Upper lobe of left lung (tissue), 6 donors: ENCODE measurements around the gene TNNC2. TPM values are rescaled to one million over a fixed set of nuclear protein-coding genes. Genes with fewer than 3 reads are reported as not detected.
"Not testable (repeated sequence)": the region's sequence is repeated elsewhere in the genome, so short reads cannot be mapped to it uniquely, and the experiment has no call there.

ENCODE experiments used
- ATAC-seq, 2 donors: fragments of 200-7000 bp; cut with Tn5 transposase; one replicate each; pipeline ENCODE4 v1.9.1; 2022; ENCODE audit warnings: mild to moderate bottlenecking in 2 of 2, moderate library complexity in 2 of 2; ENCODE audit not compliant: low FRiP score in 2 of 2
- DNase-seq, 2 donors: peaks; one replicate each; pipeline ENCODE4 v3.0.0-alpha.2; 2019 to 2020
- H3K27ac ChIP-seq, 4 donors: fragments of 200-600 bp; sonication (generic); one replicate each; pipeline ENCODE4 v1.5.1; 2016 to 2019
- H3K27me3 ChIP-seq, 4 donors: fragments of 200-600 bp; sonication (generic); one replicate each; pipeline ENCODE4 v1.5.1; 2017 to 2019
- H3K36me3 ChIP-seq, 4 donors: fragments of 200-600 bp; sonication (generic); one replicate each; pipeline ENCODE4 v1.5.1; 2016 to 2019
- H3K4me1 ChIP-seq, 4 donors: fragments of 200-600 bp; sonication (generic); one replicate each; pipeline ENCODE4 v1.5.1; 2018 to 2019
- H3K4me3 ChIP-seq, 4 donors: fragments of 200-600 bp; sonication (generic); one replicate each; pipeline ENCODE4 v1.5.1; 2017 to 2019; ENCODE audit warnings: mild to moderate bottlenecking in 2 of 4, moderate library complexity in 1 of 4
- H3K9me3 ChIP-seq, 4 donors: fragments of 200-600 bp; sonication (generic); one replicate each; pipeline ENCODE4 v1.5.1; 2018 to 2019
- CTCF ChIP-seq, 6 experiments: fragments of 450-650 bp in 4 of 6; fragments of 200-600 bp in 2 of 6; sonication (generic) in 2 of 6; IDR thresholded peaks; one replicate each; pipeline ENCODE4 v1.5.1; 2016 to 2019; ENCODE audit warnings: antibody characterized with exemption in 6 of 6
- EP300 ChIP-seq, 4 donors: sonication (generic); formaldehyde crosslinking; IDR thresholded peaks; one replicate each; pipeline ENCODE4 v1.5.1; 2017; ENCODE audit warnings: antibody characterized with exemption in 4 of 4, control low read depth in 2 of 4
- POLR2A ChIP-seq, 4 donors: fragments of 450-650 bp; IDR thresholded peaks; one replicate each; pipeline ENCODE4 v1.5.1; 2016 to 2017; ENCODE audit warnings: antibody characterized with exemption in 4 of 4, mild to moderate bottlenecking in 2 of 4
- POLR2AphosphoS5 ChIP-seq, 2 donors: sonication (generic); formaldehyde crosslinking; IDR thresholded peaks; one replicate each; pipeline ENCODE4 v1.5.1; 2017; ENCODE audit warnings: antibody characterized with exemption in 2 of 2
- WGBS, 2 donors: methylation state at CpG; one replicate each; pipeline ENCODE4 v1.1.5; 2017 to 2018; 5-methylcytosine and 5-hydroxymethylcytosine counted together
- total RNA-seq, 6 donors: library from RNA; depleted of rRNA in 4 of 6; stranded (reverse); fragments of >200 nt in 4 of 6; gene quantifications; one replicate each; pipeline versions ENCODE4 v1.1.0 to v1.2.1, GENCODE V29; 2016 to 2021
- donor health status: DM: no; HTN: no; CAD: no; lungs with moderate emphysema.
- donor health status: DM: no; HTN: yes; CAD: no; lungs with severe emphysema.

TNNC2 gene
- total RNA-seq, 6 donors from 2014 or later, result 0.37 to 1.1 (median 0.80) TPM; not detected in 3

- peaks cover 0 to under 1% (median 0%) of the 10 kb centered on the region in 4 donors for H3K36me3 ChIP-seq
- peak within 1 kb of the TSS; percentile 86 to 93 (median 91) for H3K27ac ChIP-seq
- DNase-seq, result peak; percentile 78 to 96
- TF ChIP-seq EP300 (IDR thresholded peaks at IDR 0.05) (peak in 1 of 4 donors; percentile 38), POLR2AphosphoS5 (IDR thresholded peaks at IDR 0.05) (peak; percentile 31 to 55), POLR2A (IDR thresholded peaks at IDR 0.05) (no peak), CTCF (IDR thresholded peaks at IDR 0.05) (no peak)
- peak within 1 kb of the TSS; percentile 62 to 91 (median 72) for H3K4me3 ChIP-seq
- WGBS, 2 donors, result 6% methylated on average over 23 to 34 of the region's 35 CpGs
- H3K4me1 ChIP-seq, result peaks cover 32 to 40% (median 34%) of the 10 kb centered on the region in 4 donors
- no peaks in the 10 kb centered on the region for H3K9me3 ChIP-seq
- no peaks in the 10 kb centered on the region for H3K27me3 ChIP-seq
- peak; percentile 87 to 91 for ATAC-seq
Measured at GRCh38 chr20:45833030-45833882, 6.1 kb upstream of the TNNC2 start, which contains the start of gene SNX21. Gene SNX21, plus strand, starts transcription at chr20:45833799. Its CDS starts 121 bp downstream, at chr20:45833920.

- DNase-seq, result no peak
- 90 to 93% methylated on average over 4 of the region's 4 CpGs for WGBS, 2 donors
- no peak for TF ChIP-seq POLR2A (IDR thresholded peaks at IDR 0.05)
- no peak for TF ChIP-seq EP300 (IDR thresholded peaks at IDR 0.05)
- Histone ChIP-seq H3K9me3 (no peaks in the 10 kb centered on the region), H3K4me3 (peak overlapping the region in 1 of 4 donors; percentile 91), H3K36me3 (no peaks in the 10 kb centered on the region), H3K4me1 (peaks cover 32 to 40% (median 34%) of the 10 kb centered on the region in 4 donors), H3K27ac (peak overlapping the region; percentile 86 to 93 (median 91)), H3K27me3 (no peaks in the 10 kb centered on the region)
- no peak for ATAC-seq
Measured at GRCh38 chr20:45832619-45833018, 5.5 kb upstream of the TNNC2 start.

GRCh38 chr20:45829673-45830106 lies 2.6 kb upstream of the TNNC2 start:
- WGBS, 2 donors, result 88 to 91% methylated on average over 4 of the region's 4 CpGs
- H3K27ac ChIP-seq, H3K36me3 ChIP-seq, ATAC-seq, H3K27me3 ChIP-seq, DNase-seq, H3K4me3 ChIP-seq, H3K9me3 ChIP-seq: not testable (repeated sequence)
- peaks cover 19 to 31% (median 25%) of the 10 kb centered on the region in 4 donors for H3K4me1 ChIP-seq

- 64 to 74% methylated on average over 2 of the region's 2 CpGs for WGBS, 2 donors
- Histone ChIP-seq H3K4me1 (peaks cover 24 to 32% (median 26%) of the 10 kb centered on the region in 4 donors), H3K36me3 (no peaks in the 10 kb centered on the region), H3K4me3 (no peak overlapping the region), H3K9me3 (no peaks in the 10 kb centered on the region), H3K27me3 (peaks cover 0 to 6% (median 5%) of the 10 kb centered on the region in 4 donors), H3K27ac (peak overlapping the region in 3 of 4 donors; percentile 7 to 56 (median 40))
- DNase-seq, result no peak
- ATAC-seq, result no peak
- TF ChIP-seq CTCF (IDR thresholded peaks at IDR 0.05), result no peak
- no peak for TF ChIP-seq POLR2A (IDR thresholded peaks at IDR 0.05)
- no peak for TF ChIP-seq EP300 (IDR thresholded peaks at IDR 0.05)
Measured at GRCh38 chr20:45828589-45828988, 1.5 kb upstream of the TNNC2 start.

- TF ChIP-seq POLR2A (IDR thresholded peaks at IDR 0.05) (no peak), POLR2AphosphoS5 (IDR thresholded peaks at IDR 0.05) (no peak), EP300 (IDR thresholded peaks at IDR 0.05) (no peak), CTCF (IDR thresholded peaks at IDR 0.05) (no peak)
- Histone ChIP-seq H3K27me3 (peaks cover 0 to 14% (median 8%) of the 10 kb centered on the region in 4 donors), H3K36me3 (no peaks in the 10 kb centered on the region), H3K4me1 (peaks cover 19 to 30% (median 27%) of the 10 kb centered on the region in 4 donors), H3K27ac (peak overlapping the region in 1 of 4 donors; percentile 64), H3K4me3 (no peak overlapping the region), H3K9me3 (no peaks in the 10 kb centered on the region)
- ATAC-seq, result no peak
- DNase-seq, result no peak
- 67 to 78% methylated on average over 2 to 6 of the region's 6 CpGs for WGBS, 2 donors
Measured at GRCh38 chr20:45827712-45828111, 600 bp upstream of the TNNC2 start.
